HepG2 (cell line): ENCODE results near the gene MLYCD. TPM values are rescaled to one million over a fixed set of nuclear protein-coding genes. Genes with fewer than 3 reads are reported as not detected.

Experiments
- ATAC-seq: fragments of 200-7000 bp; cut with Tn5 transposase; 3 replicates; pipeline ENCODE4 v1.9.1; 2020; ENCODE audit warnings: mild to moderate bottlenecking, moderate library complexity
- BruUV-seq: library from RNA; stranded (reverse); fragments of 400-500 nt; replicated peaks from 2 replicates; lab custom pipeline; 2021; lab: Mats Ljungman, UMichigan
- CTCF ChIA-PET: fragments of 300-600 bp; formaldehyde crosslinking; extraction: SDS; loops from one replicate; lab custom pipeline; 2021; ENCODE audit warnings: low total read pairs, inconsistent platforms, low intra/inter-chr PET ratio; lab: Yijun Ruan, JAX
- POLR2A ChIA-PET: fragments of 350-600 bp; sonication (Branson Sonifier 250); formaldehyde crosslinking; loops from one replicate; lab custom pipeline; 2020; ENCODE audit warnings: antibody characterized with exemption, inconsistent platforms; lab: Yijun Ruan, JAX
- DNase-seq: peaks from one replicate; pipeline ENCODE4 v3.0.0-alpha.2; 2015; ENCODE audit warnings: low spot score
- FAIRE-seq: peaks from 3 replicates; lab custom pipeline; 2011; peaks lifted over from hg19 to GRCh38; lab: Jason Lieb, UNC
- H2AFZ ChIP-seq: one replicate; pipeline ENCODE4 v1.6.1; 2011; ENCODE audit warnings: low read length, inconsistent platforms
- H3K27ac ChIP-seq: fragments of 300-600 bp; 3 replicates; pipeline ENCODE4 v1.8.0; 2011; ENCODE audit warnings: mixed run types, mild to moderate bottlenecking, mixed read lengths, low read length, inconsistent platforms; ENCODE audit not compliant: insufficient read depth; ENCODE audit errors: extremely low read length
- H3K27me3 ChIP-seq, 2 experiments: fragments of 200-600 bp in 1 of 2; 2 replicates in 1 of 2; 3 replicates in 1 of 2; pipeline versions ENCODE4 v1.6.0 to v1.8.0; 2011; ENCODE audit warnings: low read length in 2 of 2, mild to moderate bottlenecking in 2 of 2, moderate library complexity in 2 of 2, inconsistent platforms in 1 of 2; ENCODE audit not compliant: insufficient read depth in 2 of 2, control insufficient read depth in 1 of 2
- H3K36me3 ChIP-seq, 2 experiments: fragments of 200-600 bp in 1 of 2; replicated peaks in 1 of 2; 2 replicates in 1 of 2; 3 replicates in 1 of 2; pipeline versions ENCODE4 v1.5.1 to v1.8.0; 2011; ENCODE audit warnings: low read length in 2 of 2, inconsistent platforms in 1 of 2; ENCODE audit not compliant: insufficient read depth in 2 of 2, control insufficient read depth in 1 of 2
- H3K4me1 ChIP-seq: 2 replicates; pipeline ENCODE4 v1.5.1; 2012; ENCODE audit warnings: low read length, inconsistent platforms; ENCODE audit not compliant: insufficient read depth
- H3K4me2 ChIP-seq: 2 replicates; pipeline ENCODE4 v1.6.0; 2011; ENCODE audit warnings: low read depth, low read length, inconsistent platforms
- H3K4me3 ChIP-seq, 3 experiments: fragments of 200-600 bp in 1 of 3; sonication (generic), shearing (Covaris generic) in 1 of 3; replicated peaks in 1 of 3; 2 replicates each; pipeline ENCODE4 v1.5.1; 2011 to 2016; ENCODE audit warnings: low read length in 3 of 3, inconsistent platforms in 2 of 3, low read depth in 2 of 3, mild to moderate bottlenecking in 2 of 3, control low read depth in 1 of 3, mixed read lengths in 1 of 3; ENCODE audit not compliant: insufficient read depth in 1 of 3
- H3K79me2 ChIP-seq: one replicate; pipeline ENCODE4 v1.6.1; 2011; ENCODE audit warnings: low read length, inconsistent platforms; ENCODE audit not compliant: insufficient read depth
- H3K9ac ChIP-seq: 2 replicates; pipeline ENCODE4 v1.6.0; 2011; ENCODE audit warnings: mild to moderate bottlenecking, low read depth, low read length, inconsistent platforms; ENCODE audit not compliant: insufficient read depth
- H3K9me3 ChIP-seq: 2 replicates; pipeline ENCODE4 v1.5.1; 2012; ENCODE audit warnings: mild to moderate bottlenecking, low read length
- H4K20me1 ChIP-seq: 2 replicates; pipeline ENCODE4 v1.6.0; 2011; ENCODE audit warnings: inconsistent platforms, mild to moderate bottlenecking, low read length, moderate library complexity; ENCODE audit not compliant: insufficient read depth
- AGO2 ChIP-seq: fragments of 200-400 bp; formaldehyde crosslinking; optimal IDR thresholded peaks from 2 replicates; pipeline ENCODE3; 2017; ENCODE audit warnings: mild to moderate bottlenecking, low read depth, low read length, moderate library complexity
- GABPB1 ChIP-seq: IDR thresholded peaks from 2 replicates; pipeline ENCODE4 v1.6.1; 2016; ENCODE audit warnings: mild to moderate bottlenecking, missing genetic modification reagents, moderate library complexity, missing compliant biosample characterization
- GTF3A ChIP-seq: sonication (generic); formaldehyde crosslinking; conservative IDR thresholded peaks from 2 replicates; pipeline ENCODE4 v1.4.0; 2020; ENCODE audit warnings: mild to moderate bottlenecking, missing genetic modification reagents
- HES4 ChIP-seq: sonication (generic); formaldehyde crosslinking; IDR thresholded peaks from 2 replicates; pipeline ENCODE4 v1.9.0; 2021; ENCODE audit warnings: mild to moderate bottlenecking, missing genetic modification reagents, borderline replicate concordance
- LCORL ChIP-seq, 2 experiments: fragments of 450-650 bp in 1 of 2; sonication (generic) in 1 of 2; formaldehyde crosslinking in 1 of 2; IDR thresholded peaks; 2 replicates each; pipeline versions ENCODE4 v1.5.0 to v1.6.1; 2017 to 2020; ENCODE audit warnings: antibody characterized with exemption in 1 of 2, missing genetic modification reagents in 1 of 2
- POLR2A ChIP-seq, 2 experiments: IDR thresholded peaks; 2 replicates each; pipeline ENCODE4 v1.6.1; 2011; ENCODE audit warnings: low read depth in 2 of 2, low read length in 2 of 2, mild to moderate bottlenecking in 1 of 2, moderate library complexity in 1 of 2; ENCODE audit not compliant: insufficient read depth in 1 of 2
- POLR2AphosphoS2 ChIP-seq: IDR thresholded peaks from 2 replicates; pipeline ENCODE4 v1.6.1; 2011; ENCODE audit warnings: low read depth, low read length, improper control_type of control experiment
- RBM22 ChIP-seq: fragments of 200-400 bp; formaldehyde crosslinking; optimal IDR thresholded peaks from 2 replicates; pipeline ENCODE3; 2017; ENCODE audit warnings: mild to moderate bottlenecking, low read length, moderate library complexity
- ZMYM3 ChIP-seq: sonication (generic); formaldehyde crosslinking; IDR thresholded peaks from 2 replicates; pipeline ENCODE4 v1.5.1; 2020; ENCODE audit warnings: mild to moderate bottlenecking, missing genetic modification reagents
- ZNF253 ChIP-seq: sonication (generic); formaldehyde crosslinking; IDR thresholded peaks from 2 replicates; pipeline ENCODE4 v1.8.0; 2022; ENCODE audit warnings: mild to moderate bottlenecking, missing genetic modification reagents, borderline replicate concordance
- ZNF350 ChIP-seq: sonication (generic); formaldehyde crosslinking; IDR thresholded peaks from 2 replicates; pipeline ENCODE4 v1.4.0; 2020; ENCODE audit warnings: mild to moderate bottlenecking, low read depth, missing genetic modification reagents, borderline replicate concordance
- ZNF607 ChIP-seq: sonication (generic); formaldehyde crosslinking; IDR thresholded peaks from 2 replicates; pipeline ENCODE4 v1.5.1; 2020; ENCODE audit warnings: missing genetic modification reagents, mild to moderate bottlenecking, borderline replicate concordance
- WGBS: methylation state at CpG from one replicate; pipeline ENCODE4 v1.1.6; 2017; ENCODE audit warnings: low lambda C conversion rate; 5-methylcytosine and 5-hydroxymethylcytosine counted together
- in situ Hi-C: cut with HindIII; loops from 2 replicates; pipeline ENCODE4 v1.10.0; 2017; ENCODE audit warnings: low pct_unique_long_range_greater_than_20kb; ENCODE audit not compliant: extremely low pct_ligation_motif_present
- intact Hi-C: fragments of 100-400 bp; cut with micrococcal nuclease; formaldehyde crosslinking; loops from one replicate; pipeline ENCODE4 v1.10.0; 2022; ENCODE audit not compliant: unreplicated experiment
- polyA plus RNA-seq, 8 experiments: library from polyadenylated mRNA; depleted of rRNA in 3 of 8; stranded (reverse) in 7 of 8; unstranded in 1 of 8; fragments of >200 nt; fragmentation: Illumina TruSeq in 4 of 8; extraction: Trizol in 4 of 8; gene quantifications; 2 replicates each; pipeline versions ENCODE4 v1.2.1 to v1.2.3, GENCODE V29; 2011 to 2016; ENCODE audit warnings: low read depth in 4 of 8, missing spikeins in 1 of 8, mixed read lengths in 1 of 8; ENCODE audit not compliant: insufficient read depth in 1 of 8
- total RNA-seq, 5 experiments: library from RNA; depleted of rRNA; stranded (reverse); fragments of >200 nt; fragmentation: Illumina TruSeq; extraction: Trizol; gene quantifications; 2 replicates each; pipeline ENCODE4 v1.2.3, GENCODE V29; 2016; ENCODE audit warnings: low read depth in 1 of 5
- TF ChIP-seq, protein P1 (sequence below): sonication (generic); formaldehyde crosslinking; IDR thresholded peaks from 2 replicates; pipeline ENCODE4 v1.8.0; 2023; ENCODE audit warnings: mild to moderate bottlenecking, missing genetic modification reagents
- TF ChIP-seq, protein P2 (sequence below): sonication (generic); formaldehyde crosslinking; IDR thresholded peaks from 2 replicates; pipeline ENCODE4 v1.8.0; 2022; ENCODE audit warnings: missing genetic modification reagents, mild to moderate bottlenecking, moderate library complexity, borderline replicate concordance
- TF ChIP-seq, protein P3 (sequence below): sonication (generic); formaldehyde crosslinking; IDR thresholded peaks from 2 replicates; pipeline ENCODE4 v1.5.0; 2020; ENCODE audit warnings: mild to moderate bottlenecking, missing genetic modification reagents

MLYCD gene
- total and polyA plus RNA-seq, 2 of the 13 experiments (the other 11 are each of a cell fraction or from before 2014, with no cell fraction given) = 1.8 to 4.0 TPM

DNA sequence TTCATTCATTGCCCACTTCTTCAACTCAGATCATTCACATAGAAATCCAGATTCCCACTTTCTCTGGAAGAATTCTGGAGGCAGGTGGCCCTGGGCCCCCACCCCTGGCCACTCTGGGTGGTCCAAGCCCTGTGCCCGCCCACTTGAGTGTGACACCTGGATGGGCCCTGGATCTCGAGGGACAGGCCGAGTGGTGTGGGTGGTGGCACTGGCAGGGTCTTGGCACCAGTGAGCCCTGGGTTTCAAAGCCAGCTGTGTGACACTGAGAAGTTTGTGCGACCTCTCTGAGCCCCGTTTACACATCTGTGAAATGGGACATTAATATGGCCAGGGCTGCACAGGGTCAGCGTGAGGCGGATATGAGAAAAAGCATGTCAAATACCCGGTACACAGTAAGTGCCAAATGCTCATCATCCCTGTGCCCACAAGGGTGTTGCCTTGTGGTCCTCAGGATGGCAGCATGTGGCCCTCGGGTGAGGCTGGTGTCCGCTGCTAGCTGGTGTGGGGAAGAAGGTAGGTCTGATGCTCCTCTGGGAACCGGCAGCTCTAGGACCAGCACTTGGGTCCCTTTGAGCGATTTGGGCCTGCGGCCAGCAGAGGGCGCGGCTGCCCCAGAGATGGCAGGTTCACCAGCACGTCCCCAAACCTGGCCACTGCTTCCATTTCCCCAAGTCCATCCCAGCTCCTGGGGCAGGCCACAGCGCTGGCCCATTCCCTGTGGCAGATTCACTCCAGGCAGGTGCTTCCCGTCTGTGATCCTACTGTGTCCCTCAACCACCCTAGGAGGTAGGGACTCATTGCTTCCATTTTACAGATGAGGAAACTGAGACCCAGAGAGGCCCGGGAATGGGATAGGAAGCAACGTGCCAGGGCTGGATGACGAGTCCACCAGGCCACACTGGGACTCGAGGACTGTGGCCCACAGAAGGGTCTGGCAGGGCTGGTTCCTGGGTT lies 57.7 kb downstream of the MLYCD start (continued):
- TF ChIP-seq GTF3A (CRISPR knock-in tag) = no peak
- no peak for TF ChIP-seq ZNF607 (CRISPR knock-in tag)

DNA sequence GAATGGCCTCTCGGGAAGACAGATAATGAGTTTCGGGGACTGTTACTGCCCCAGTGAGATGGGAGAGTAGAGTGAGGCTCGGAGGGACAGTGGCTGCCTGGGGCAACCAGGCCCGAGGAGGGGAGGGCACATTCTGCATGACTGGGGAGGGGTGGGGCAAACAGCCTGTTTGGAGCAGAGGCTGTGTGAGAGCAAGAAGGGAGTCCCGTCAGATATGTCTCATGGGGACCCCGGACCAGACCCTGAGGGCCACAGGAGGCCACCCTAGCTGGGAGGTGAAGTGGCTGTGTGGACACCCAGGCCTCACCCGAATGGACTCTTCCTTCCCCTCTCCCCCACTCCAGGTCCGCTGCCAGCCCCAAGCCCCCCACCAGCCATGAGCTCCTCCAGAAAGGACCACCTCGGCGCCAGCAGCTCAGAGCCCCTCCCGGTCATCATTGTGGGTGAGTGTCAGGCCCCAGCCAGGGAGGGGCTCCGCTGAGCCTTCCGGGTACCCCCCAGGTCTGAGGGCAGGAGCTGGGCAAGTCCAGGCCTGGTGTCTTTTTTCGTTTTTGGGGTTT lies 58.5 kb downstream of the MLYCD start:
- peaks cover 24% of the 10 kb centered on the region for H3K79me2 ChIP-seq
- peaks cover 43 to 68% of the 10 kb centered on the region in 2 experiments for H3K36me3 ChIP-seq
- ChIA-PET POLR2A (interaction anchor here (1.0 kb wide), 2 partner anchors 23 to 87 kb away, joined by 3 to 8 read pairs; no protein-coding TSS in a partner anchor), CTCF (interaction anchor here (1.0 to 5.5 kb wide), 5 partner anchors 30 to 527 kb away, joined by 3 to 53 read pairs (median 25); no protein-coding TSS in a partner anchor)
- H3K9me3 ChIP-seq = no peaks in the 10 kb centered on the region
- no peak for TF ChIP-seq POLR2AphosphoS2
- no peak for TF ChIP-seq RBM22
- TF ChIP-seq GABPB1 = no peak
- peak; percentile 1 for TF ChIP-seq AGO2
- TF ChIP-seq LCORL (IDR thresholded peaks at IDR 0.05) = no peak
- no peak for TF ChIP-seq LCORL (CRISPR knock-in tag; IDR thresholded peaks at IDR 0.05)
- TF ChIP-seq, protein P1, sequence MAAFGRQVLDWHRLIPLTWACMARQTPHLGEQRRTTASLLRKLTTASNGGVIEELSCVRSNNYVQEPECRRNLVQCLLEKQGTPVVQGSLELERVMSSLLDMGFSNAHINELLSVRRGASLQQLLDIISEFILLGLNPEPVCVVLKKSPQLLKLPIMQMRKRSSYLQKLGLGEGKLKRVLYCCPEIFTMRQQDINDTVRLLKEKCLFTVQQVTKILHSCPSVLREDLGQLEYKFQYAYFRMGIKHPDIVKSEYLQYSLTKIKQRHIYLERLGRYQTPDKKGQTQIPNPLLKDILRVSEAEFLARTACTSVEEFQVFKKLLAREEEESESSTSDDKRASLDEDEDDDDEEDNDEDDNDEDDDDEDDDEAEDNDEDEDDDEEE = no peak
- no peak for TF ChIP-seq ZNF350 (CRISPR knock-in tag)
- TF ChIP-seq, protein P2, sequence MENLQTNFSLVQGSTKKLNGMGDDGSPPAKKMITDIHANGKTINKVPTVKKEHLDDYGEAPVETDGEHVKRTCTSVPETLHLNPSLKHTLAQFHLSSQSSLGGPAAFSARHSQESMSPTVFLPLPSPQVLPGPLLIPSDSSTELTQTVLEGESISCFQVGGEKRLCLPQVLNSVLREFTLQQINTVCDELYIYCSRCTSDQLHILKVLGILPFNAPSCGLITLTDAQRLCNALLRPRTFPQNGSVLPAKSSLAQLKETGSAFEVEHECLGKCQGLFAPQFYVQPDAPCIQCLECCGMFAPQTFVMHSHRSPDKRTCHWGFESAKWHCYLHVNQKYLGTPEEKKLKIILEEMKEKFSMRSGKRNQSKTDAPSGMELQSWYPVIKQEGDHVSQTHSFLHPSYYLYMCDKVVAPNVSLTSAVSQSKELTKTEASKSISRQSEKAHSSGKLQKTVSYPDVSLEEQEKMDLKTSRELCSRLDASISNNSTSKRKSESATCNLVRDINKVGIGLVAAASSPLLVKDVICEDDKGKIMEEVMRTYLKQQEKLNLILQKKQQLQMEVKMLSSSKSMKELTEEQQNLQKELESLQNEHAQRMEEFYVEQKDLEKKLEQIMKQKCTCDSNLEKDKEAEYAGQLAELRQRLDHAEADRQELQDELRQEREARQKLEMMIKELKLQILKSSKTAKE = no peak
- TF ChIP-seq HES4 (CRISPR knock-in tag) = no peak
- 0 out of 2 replicates have a peak, but pooled peaks have one; percentile 2 for TF ChIP-seq ZNF253
- TF ChIP-seq, protein P3, sequence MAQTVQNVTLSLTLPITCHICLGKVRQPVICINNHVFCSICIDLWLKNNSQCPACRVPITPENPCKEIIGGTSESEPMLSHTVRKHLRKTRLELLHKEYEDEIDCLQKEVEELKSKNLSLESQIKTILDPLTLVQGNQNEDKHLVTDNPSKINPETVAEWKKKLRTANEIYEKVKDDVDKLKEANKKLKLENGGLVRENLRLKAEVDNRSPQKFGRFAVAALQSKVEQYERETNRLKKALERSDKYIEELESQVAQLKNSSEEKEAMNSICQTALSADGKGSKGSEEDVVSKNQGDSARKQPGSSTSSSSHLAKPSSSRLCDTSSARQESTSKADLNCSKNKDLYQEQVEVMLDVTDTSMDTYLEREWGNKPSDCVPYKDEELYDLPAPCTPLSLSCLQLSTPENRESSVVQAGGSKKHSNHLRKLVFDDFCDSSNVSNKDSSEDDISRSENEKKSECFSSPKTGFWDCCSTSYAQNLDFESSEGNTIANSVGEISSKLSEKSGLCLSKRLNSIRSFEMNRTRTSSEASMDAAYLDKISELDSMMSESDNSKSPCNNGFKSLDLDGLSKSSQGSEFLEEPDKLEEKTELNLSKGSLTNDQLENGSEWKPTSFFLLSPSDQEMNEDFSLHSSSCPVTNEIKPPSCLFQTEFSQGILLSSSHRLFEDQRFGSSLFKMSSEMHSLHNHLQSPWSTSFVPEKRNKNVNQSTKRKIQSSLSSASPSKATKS = no peak
- TF ChIP-seq POLR2A (IDR thresholded peaks at IDR 0.05; ENCODE audit: insufficient read depth in 1 of 2, low read depth in 2 of 2, low read length in 2 of 2) = 0 out of 4 replicates have a peak, but pooled peaks of 1 of the 2 experiments have one; percentile 38
- peak; percentile 2; the same call in 1 of the 2 replicates for TF ChIP-seq ZMYM3 (CRISPR knock-in tag)
- H3K4me3 ChIP-seq = no peak overlapping the region
- FAIRE-seq (no peak), DNase-seq (no peak), ATAC-seq (no peak)
- no peaks in the 10 kb centered on the region; a peak in 1 of 5 replicates for H3K27me3 ChIP-seq
- H3K4me2 ChIP-seq = no peak overlapping the region
- peaks cover 37% of the 10 kb centered on the region for H4K20me1 ChIP-seq
- in situ Hi-C loops = loop anchor here (5.0 to 25.0 kb wide), 2 partner anchors 85 to 230 kb away; partner anchors contain the start of genes ADAD2, SLC38A8 and TAF1C
- intact Hi-C loops = loop anchor here (10.0 kb wide), 1 partner anchor 133 kb away; no protein-coding TSS in a partner anchor
- H3K27ac ChIP-seq = no peak overlapping the region
- H2AFZ ChIP-seq = no peak overlapping the region
- WGBS = 96% methylated on average over 12 of the region's 14 CpGs
- no peak overlapping the region for H3K9ac ChIP-seq
- H3K4me1 ChIP-seq = peaks cover 39% of the 10 kb centered on the region
- BruUV-seq = no TSS peak
